ENCODE measurements around the gene CAMK2N1.

Gene CAMK2N1

GRCh38 chr1:20487236-20487590, 1.2 kb upstream of the CAMK2N1 start:
- no peak for DNase-seq (ENCODE audit: low spot score)
- no peak for TF ChIP-seq CTCF (IDR thresholded peaks at IDR 0.05; ENCODE audit: extremely low read depth, missing control alignments)

- no peak for DNase-seq (ENCODE audit: low spot score)
Observed at GRCh38 chr1:20486457-20487235, 636 bp upstream of the CAMK2N1 start.

GRCh38 chr1:20484519-20485462, 1.2 kb downstream of the CAMK2N1 start:
- TF ChIP-seq CTCF (IDR thresholded peaks at IDR 0.05; ENCODE audit: extremely low read depth, missing control alignments), result no peak
- DNase-seq (ENCODE audit: low spot score), result no peak

More at GRCh38 chr1:20486457-20487235, 636 bp upstream of the CAMK2N1 start:
- no peak for TF ChIP-seq CTCF (IDR thresholded peaks at IDR 0.05; ENCODE audit: extremely low read depth, missing control alignments)

- TF ChIP-seq CTCF (IDR thresholded peaks at IDR 0.05; ENCODE audit: extremely low read depth, missing control alignments), result no peak
- peak; percentile 54 for DNase-seq (ENCODE audit: low spot score)
Observed at GRCh38 chr1:20483833-20484518, 2.0 kb downstream of the CAMK2N1 start.

GRCh38 chr1:20483098-20483832, 2.7 kb downstream of the CAMK2N1 start:
- DNase-seq (ENCODE audit: low spot score), result no peak
- TF ChIP-seq CTCF (IDR thresholded peaks at IDR 0.05; ENCODE audit: extremely low read depth, missing control alignments), result no peak

GRCh38 chr1:20481643-20482498, 4.1 kb downstream of the CAMK2N1 start:
- TF ChIP-seq CTCF (IDR thresholded peaks at IDR 0.05; ENCODE audit: extremely low read depth, missing control alignments), result no peak
- no peak for DNase-seq (ENCODE audit: low spot score)

Measured in GM20000 (cell line).